Stimulated activated memory B cell treated with anti-CD40 and anti-IgM and Interleukin-4, amounts not matched to agents 10 μg/mL and 1 μg/mL and 100 μg/mL, for 72 hours (primary cell): ENCODE results near the gene SLF1.
A peak's percentile ranks its signal among the peaks of the same experiment; 100 is the strongest.

ENCODE experiments used
- ATAC-seq: fragments of 150-1000 bp; cut with Tn5 transposase; 2 replicates; pipeline ENCODE4 v1.10.0; 2021
- H3K27ac Mint-ChIP-seq: one replicate; pipeline ENCODE4 v1.8.0; 2022; ENCODE audit warnings: mild to moderate bottlenecking, mixed read lengths
- H3K27me3 Mint-ChIP-seq: one replicate; pipeline ENCODE4 v1.8.0; 2022; ENCODE audit warnings: mixed read lengths
- H3K36me3 Mint-ChIP-seq: one replicate; pipeline ENCODE4 v1.8.0; 2022; ENCODE audit warnings: mixed read lengths
- H3K4me1 Mint-ChIP-seq: one replicate; pipeline ENCODE4 v1.8.0; 2022; ENCODE audit warnings: mixed read lengths
- H3K4me3 Mint-ChIP-seq: one replicate; pipeline ENCODE4 v1.8.0; 2022; ENCODE audit warnings: mild to moderate bottlenecking, moderate library complexity, mixed read lengths
- H3K9me3 Mint-ChIP-seq: one replicate; pipeline ENCODE4 v1.8.0; 2022; ENCODE audit warnings: mixed read lengths

The SLF1 gene

GRCh38 chr5:94632024-94632423, 13.6 kb downstream of the SLF1 start:
- Mint-ChIP-seq H3K4me3 (no peak overlapping the region), H3K27me3 (no peaks in the 10 kb centered on the region), H3K36me3 (peaks cover 48% of the 10 kb centered on the region), H3K9me3 (no peaks in the 10 kb centered on the region), H3K4me1 (peaks cover 24% of the 10 kb centered on the region), H3K27ac (peak overlapping the region; percentile 42)
- ATAC-seq = peak; percentile 76

DNA sequence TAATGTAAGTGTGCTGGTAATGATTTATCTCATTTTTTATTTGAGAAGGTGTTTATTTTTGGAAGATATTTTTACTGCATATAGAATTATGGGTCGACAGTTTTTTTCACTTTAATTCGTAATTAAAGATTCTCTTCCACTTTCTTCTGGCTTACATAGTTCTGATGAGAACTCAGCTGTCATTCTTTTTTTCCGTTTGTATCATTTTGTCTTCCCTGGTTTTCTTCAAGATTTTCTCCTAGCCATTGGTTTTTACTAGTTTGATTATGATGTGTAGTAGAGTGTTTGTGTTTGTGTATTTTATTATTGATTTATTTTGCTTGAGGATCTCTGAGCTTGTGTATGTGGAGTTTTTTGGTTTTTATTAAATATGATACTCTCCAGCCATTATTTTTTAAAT, 21.7 kb downstream of the SLF1 start:
- ATAC-seq = no peak
- Mint-ChIP-seq H3K4me3 (no peak overlapping the region), H3K4me1 (peaks cover 17% of the 10 kb centered on the region), H3K27ac (no peak overlapping the region), H3K36me3 (peaks cover 79% of the 10 kb centered on the region), H3K27me3 (no peaks in the 10 kb centered on the region), H3K9me3 (peaks cover 12% of the 10 kb centered on the region)

GRCh38 chr5:94645053-94645452, 26.6 kb downstream of the SLF1 start:
- peaks cover 6% of the 10 kb centered on the region for H3K9me3 Mint-ChIP-seq

DNA sequence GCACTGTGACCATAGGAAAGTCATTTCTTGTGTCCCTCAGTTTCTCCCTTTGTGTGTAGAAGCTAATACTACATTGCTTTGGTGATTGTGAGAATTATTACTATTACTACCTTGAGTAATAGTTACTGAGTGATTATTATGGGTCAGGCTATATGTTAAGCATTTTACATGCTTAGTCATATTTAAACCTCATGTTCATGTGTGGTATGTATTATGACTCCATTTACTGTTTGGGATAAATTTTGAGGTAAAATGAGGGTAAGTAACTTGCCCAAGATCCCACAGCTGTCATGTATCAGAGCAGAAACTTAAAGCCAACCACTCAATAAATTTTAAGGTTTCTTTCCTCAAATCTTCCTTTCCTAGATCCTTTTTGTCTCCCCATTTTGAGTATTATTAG, 28.3 kb downstream of the SLF1 start:
- Mint-ChIP-seq H3K4me1 (no peaks in the 10 kb centered on the region), H3K27ac (no peak overlapping the region), H3K4me3 (no peak overlapping the region), H3K9me3 (no peaks in the 10 kb centered on the region), H3K36me3 (peaks cover 30% of the 10 kb centered on the region), H3K27me3 (no peaks in the 10 kb centered on the region)
- no peak for ATAC-seq

More at GRCh38 chr5:94645053-94645452, 26.6 kb downstream of the SLF1 start:
- Mint-ChIP-seq H3K4me3 (no peak overlapping the region), H3K4me1 (no peaks in the 10 kb centered on the region), H3K36me3 (peaks cover 46% of the 10 kb centered on the region), H3K27me3 (no peaks in the 10 kb centered on the region), H3K27ac (no peak overlapping the region)
- ATAC-seq = no peak

DNA sequence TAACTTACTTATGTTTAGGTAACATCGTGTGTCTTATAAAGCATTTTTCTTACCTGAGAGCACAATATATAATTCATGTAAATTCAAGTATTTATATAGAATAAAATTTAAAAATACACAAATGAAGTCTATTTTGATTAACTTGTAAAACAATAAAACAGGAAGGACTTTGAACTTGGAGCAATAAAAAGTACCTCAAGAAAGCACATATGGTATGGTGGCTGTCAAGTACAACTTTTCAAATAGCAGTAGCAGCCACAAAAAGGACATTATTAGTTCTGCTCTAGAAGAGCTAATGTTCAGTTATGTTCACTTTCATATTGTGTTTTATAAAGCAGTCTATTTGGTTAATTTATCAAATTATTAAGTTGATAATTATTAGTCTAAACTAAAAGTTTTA, 31.4 kb downstream of the SLF1 start:
- no peak for ATAC-seq
- no peaks in the 10 kb centered on the region for H3K27me3 Mint-ChIP-seq
- H3K36me3 Mint-ChIP-seq = peaks cover 43% of the 10 kb centered on the region
- no peak overlapping the region for H3K27ac Mint-ChIP-seq
- no peak overlapping the region for H3K4me3 Mint-ChIP-seq
- H3K4me1 Mint-ChIP-seq = no peaks in the 10 kb centered on the region
- peaks cover under 1% of the 10 kb centered on the region for H3K9me3 Mint-ChIP-seq

DNA sequence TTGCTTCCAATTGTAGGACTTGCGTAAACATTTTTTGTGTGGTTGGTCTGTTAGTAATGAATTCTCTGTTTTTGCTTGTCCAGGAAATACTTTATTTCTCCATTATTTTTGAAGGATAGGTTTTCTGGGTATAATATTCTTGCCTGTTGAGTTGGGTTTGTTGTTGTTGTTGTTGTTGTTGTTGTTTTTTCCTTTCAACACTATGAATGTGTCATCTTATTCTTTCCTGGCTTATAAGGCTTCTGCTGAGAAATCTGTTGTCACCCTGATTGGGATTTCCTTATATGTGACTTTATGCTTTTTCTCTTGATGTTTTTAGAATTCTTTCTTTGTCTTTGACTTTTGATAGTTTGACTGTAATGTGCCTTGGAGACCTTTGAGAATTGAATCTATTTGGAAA, 39.8 kb downstream of the SLF1 start:
- H3K9me3 Mint-ChIP-seq = peaks cover 34% of the 10 kb centered on the region
- no peak overlapping the region for H3K27ac Mint-ChIP-seq
- no peak overlapping the region for H3K4me3 Mint-ChIP-seq
- peaks cover 77% of the 10 kb centered on the region for H3K36me3 Mint-ChIP-seq
- ATAC-seq = no peak
- H3K4me1 Mint-ChIP-seq = no peaks in the 10 kb centered on the region
- H3K27me3 Mint-ChIP-seq = no peaks in the 10 kb centered on the region

DNA sequence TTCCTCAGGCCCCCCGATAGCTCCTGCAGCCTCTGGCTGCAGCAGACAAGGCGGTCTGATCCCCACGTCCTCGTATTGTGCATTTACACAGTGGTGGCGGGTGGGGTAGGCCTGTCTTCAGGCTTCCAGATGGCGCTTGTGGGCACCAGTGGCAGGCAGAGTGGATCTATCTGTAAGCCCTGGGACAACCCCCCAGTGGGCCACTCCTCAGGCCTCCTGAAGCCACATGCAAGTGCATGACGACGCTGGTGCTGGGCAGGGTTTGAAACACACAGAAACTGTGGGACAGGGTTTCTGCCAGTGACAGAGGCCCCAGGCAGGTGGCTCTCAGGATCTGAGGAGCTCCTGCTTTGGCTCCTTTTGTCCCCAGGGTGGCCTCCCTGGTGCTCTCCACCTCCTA, 42.0 kb downstream of the SLF1 start:
- ATAC-seq = no peak

GRCh38 chr5:94661086-94661485, 42.6 kb downstream of the SLF1 start:
- Mint-ChIP-seq H3K36me3 (peaks cover 49% of the 10 kb centered on the region), H3K4me1 (no peaks in the 10 kb centered on the region), H3K9me3 (peaks cover 24% of the 10 kb centered on the region), H3K4me3 (no peak overlapping the region), H3K27me3 (no peaks in the 10 kb centered on the region), H3K27ac (no peak overlapping the region)
- no peak for ATAC-seq

More for the DNA sequence above, 42.0 kb downstream of the SLF1 start:
- no peaks in the 10 kb centered on the region for H3K27me3 Mint-ChIP-seq
- H3K4me1 Mint-ChIP-seq = no peaks in the 10 kb centered on the region
- H3K27ac Mint-ChIP-seq = no peak overlapping the region
- H3K36me3 Mint-ChIP-seq = peaks cover 54% of the 10 kb centered on the region
- H3K9me3 Mint-ChIP-seq = peaks cover 28% of the 10 kb centered on the region
- no peak overlapping the region for H3K4me3 Mint-ChIP-seq

DNA sequence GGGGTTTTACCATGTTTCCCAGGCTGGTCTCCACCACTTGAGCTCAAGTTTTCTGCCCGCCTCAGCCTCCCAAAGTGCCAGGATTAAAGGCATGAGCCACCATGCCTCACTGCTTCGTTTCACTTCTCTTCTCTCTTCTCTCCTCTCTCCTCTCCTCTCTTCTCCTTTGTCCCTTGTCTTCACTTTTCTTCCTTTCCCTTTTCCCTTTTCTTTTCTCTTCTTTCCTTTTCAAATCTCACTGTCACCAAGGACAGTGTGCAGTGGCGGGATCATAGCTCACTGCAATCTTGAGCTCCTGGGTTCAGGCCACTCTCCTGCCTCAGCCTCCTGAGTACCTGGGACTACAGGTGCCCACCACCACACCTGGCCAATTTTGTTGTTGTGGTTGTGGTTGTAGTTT, 49.5 kb downstream of the SLF1 start:
- H3K4me3 Mint-ChIP-seq = no peak overlapping the region
- H3K4me1 Mint-ChIP-seq = no peaks in the 10 kb centered on the region
- no peaks in the 10 kb centered on the region for H3K9me3 Mint-ChIP-seq
- H3K27ac Mint-ChIP-seq = no peak overlapping the region
- H3K36me3 Mint-ChIP-seq = peaks cover 38% of the 10 kb centered on the region
- H3K27me3 Mint-ChIP-seq = no peaks in the 10 kb centered on the region
- no peak for ATAC-seq

GRCh38 chr5:94670726-94671125, 52.3 kb downstream of the SLF1 start:
- Mint-ChIP-seq H3K4me3 (no peak overlapping the region), H3K27me3 (no peaks in the 10 kb centered on the region), H3K4me1 (no peaks in the 10 kb centered on the region), H3K9me3 (no peaks in the 10 kb centered on the region), H3K36me3 (peaks cover 50% of the 10 kb centered on the region), H3K27ac (no peak overlapping the region)
- ATAC-seq = no peak

- Mint-ChIP-seq H3K4me1 (no peaks in the 10 kb centered on the region), H3K27ac (no peak overlapping the region), H3K9me3 (no peaks in the 10 kb centered on the region), H3K36me3 (peaks cover 42% of the 10 kb centered on the region), H3K27me3 (no peaks in the 10 kb centered on the region), H3K4me3 (no peak overlapping the region)
- no peak for ATAC-seq
These were observed 54.3 kb downstream of the SLF1 start for GRCh38 chr5:94672746-94673145.

DNA sequence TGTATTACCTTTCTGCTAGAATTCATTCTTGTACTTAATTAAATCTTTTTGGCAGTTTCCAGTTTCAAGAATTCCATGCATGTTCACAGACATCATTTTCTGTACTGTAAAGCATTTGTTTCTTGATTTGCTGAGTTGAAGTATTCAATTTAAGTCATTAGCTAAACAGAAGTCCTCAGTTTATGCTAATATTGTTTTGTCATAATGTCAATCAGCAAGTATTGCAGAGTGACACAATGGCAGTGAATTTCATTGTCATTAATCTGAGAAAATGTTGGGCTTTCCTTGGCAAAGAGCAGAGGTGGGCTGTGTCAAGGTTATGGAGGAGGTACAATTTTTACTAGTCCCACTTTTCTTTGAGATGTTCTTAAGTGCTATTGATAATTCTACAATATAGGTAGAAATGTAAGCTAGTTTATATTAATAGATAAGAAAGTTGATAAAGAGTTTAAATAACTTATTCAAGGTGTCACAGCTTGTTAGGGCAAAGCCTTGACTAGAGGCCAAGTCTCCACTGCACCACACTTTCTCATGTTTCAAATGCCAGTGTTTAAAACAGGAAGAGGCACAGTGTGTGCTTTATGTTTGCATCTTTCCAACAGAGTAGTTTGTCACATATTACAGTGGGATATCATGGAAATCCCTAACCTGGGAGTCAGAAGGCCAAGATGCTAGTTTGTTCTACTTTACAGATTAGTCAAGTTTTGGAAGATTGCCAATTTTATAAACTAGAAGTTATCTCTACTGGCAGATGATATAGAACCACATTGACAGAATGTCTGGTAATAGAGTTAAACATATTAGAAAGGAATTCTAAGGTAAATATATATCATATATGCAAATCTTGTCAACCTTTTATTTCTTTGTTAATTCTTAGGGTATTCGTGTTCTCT, 56.3 kb downstream of the SLF1 start:
- no peak overlapping the region for H3K27ac Mint-ChIP-seq
- no peaks in the 10 kb centered on the region for H3K4me1 Mint-ChIP-seq
- H3K27me3 Mint-ChIP-seq = no peaks in the 10 kb centered on the region
- peaks cover 26% of the 10 kb centered on the region for H3K36me3 Mint-ChIP-seq
- no peaks in the 10 kb centered on the region for H3K9me3 Mint-ChIP-seq
- no peak for ATAC-seq
- H3K4me3 Mint-ChIP-seq = no peak overlapping the region

- Mint-ChIP-seq H3K9me3 (no peaks in the 10 kb centered on the region), H3K27me3 (no peaks in the 10 kb centered on the region), H3K4me3 (no peak overlapping the region), H3K27ac (no peak overlapping the region), H3K4me1 (no peaks in the 10 kb centered on the region), H3K36me3 (peaks cover 26% of the 10 kb centered on the region)
- no peak for ATAC-seq
These were observed 57.6 kb downstream of the SLF1 start for GRCh38 chr5:94675965-94676618.

GRCh38 chr5:94682814-94683520, 64.5 kb downstream of the SLF1 start:
- Mint-ChIP-seq H3K36me3 (peaks cover 22% of the 10 kb centered on the region), H3K27me3 (no peaks in the 10 kb centered on the region), H3K4me3 (no peak overlapping the region), H3K27ac (no peak overlapping the region), H3K9me3 (no peaks in the 10 kb centered on the region), H3K4me1 (no peaks in the 10 kb centered on the region)
- ATAC-seq = no peak

DNA sequence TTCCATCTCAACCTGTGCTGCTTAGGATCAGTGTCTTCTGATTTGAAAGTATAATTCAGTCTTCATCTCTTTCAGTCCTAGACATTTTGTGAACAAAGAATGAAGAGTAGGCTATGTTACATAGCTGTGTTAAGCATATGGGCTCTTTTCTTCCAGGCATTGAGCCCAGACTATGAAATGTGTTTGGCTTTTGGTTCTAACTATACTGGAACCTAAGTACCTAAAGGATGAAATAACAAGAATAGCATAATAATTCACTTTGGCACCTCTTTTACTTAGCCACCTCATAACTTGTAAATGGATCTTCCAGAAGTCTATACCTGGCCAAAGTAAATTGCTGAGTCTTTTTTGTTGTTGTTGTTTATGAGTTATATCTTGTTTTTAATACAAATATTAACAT, 71.4 kb downstream of the SLF1 start:
- no peak overlapping the region for H3K4me3 Mint-ChIP-seq
- H3K4me1 Mint-ChIP-seq = no peaks in the 10 kb centered on the region
- no peak overlapping the region for H3K27ac Mint-ChIP-seq
- H3K9me3 Mint-ChIP-seq = no peaks in the 10 kb centered on the region
- H3K36me3 Mint-ChIP-seq = peaks cover 33% of the 10 kb centered on the region
- H3K27me3 Mint-ChIP-seq = no peaks in the 10 kb centered on the region
- ATAC-seq = no peak
